ENCODE data around the gene EP400.

EP400 gene

GRCh38 chr12:132019891-132020290 is 70.1 kb downstream of the EP400 start:
- DNase-seq (ENCODE audit: low spot score): no peak

- no peak for DNase-seq (ENCODE audit: low spot score)
Measured at GRCh38 chr12:132020292-132020691, 70.5 kb downstream of the EP400 start.

GRCh38 chr12:132021031-132021871 is 71.5 kb downstream of the EP400 start:
- DNase-seq (ENCODE audit: low spot score): no peak

- no peak for DNase-seq (ENCODE audit: low spot score)
Measured at GRCh38 chr12:132021965-132022364, 72.2 kb downstream of the EP400 start.

GRCh38 chr12:132023658-132024057 is 73.9 kb downstream of the EP400 start:
- no peak for DNase-seq (ENCODE audit: low spot score)

- DNase-seq (ENCODE audit: low spot score): no peak
Measured at GRCh38 chr12:132024758-132025157, 75.0 kb downstream of the EP400 start.

- no peak for DNase-seq (ENCODE audit: low spot score)
Measured at GRCh38 chr12:132025526-132025925, 75.8 kb downstream of the EP400 start.

- DNase-seq (ENCODE audit: low spot score): no peak
Measured at GRCh38 chr12:132026061-132026795, 76.5 kb downstream of the EP400 start.

- DNase-seq (ENCODE audit: low spot score): no peak
Measured at GRCh38 chr12:132026796-132027500, 77.2 kb downstream of the EP400 start.

- no peak for DNase-seq (ENCODE audit: low spot score)
Measured at GRCh38 chr12:132027636-132028035, 77.9 kb downstream of the EP400 start.

- no peak for DNase-seq (ENCODE audit: low spot score)
Measured at GRCh38 chr12:132028111-132028510, 78.4 kb downstream of the EP400 start.

GRCh38 chr12:132029503-132030300 is 80.0 kb downstream of the EP400 start:
- no peak for DNase-seq (ENCODE audit: low spot score)

GRCh38 chr12:132030367-132031038 is 80.8 kb downstream of the EP400 start:
- peak; percentile 92 for DNase-seq (ENCODE audit: low spot score)

GRCh38 chr12:132033627-132034026 is 83.9 kb downstream of the EP400 start:
- DNase-seq (ENCODE audit: low spot score): no peak

GRCh38 chr12:132036063-132036683 is 86.4 kb downstream of the EP400 start:
- DNase-seq (ENCODE audit: low spot score): no peak

GRCh38 chr12:132040906-132041606 is 91.3 kb downstream of the EP400 start:
- no peak for DNase-seq (ENCODE audit: low spot score)

GRCh38 chr12:132043216-132043615 is 93.5 kb downstream of the EP400 start:
- DNase-seq (ENCODE audit: low spot score): no peak

GRCh38 chr12:132043770-132044467 is 94.2 kb downstream of the EP400 start:
- DNase-seq (ENCODE audit: low spot score): no peak

- no peak for DNase-seq (ENCODE audit: low spot score)
Measured at GRCh38 chr12:132044661-132045412, 95.1 kb downstream of the EP400 start.
